GM12875 (cell line): ENCODE measurements around the gene ZMIZ1.

ENCODE experiments used
- H3K4me3 ChIP-seq: one replicate; pipeline ENCODE4 v1.5.1; 2011; ENCODE audit warnings: low read depth, low read length, control low read depth
- TF ChIP-seq, protein P1 (sequence below): IDR thresholded peaks from 2 replicates; pipeline ENCODE4 v1.5.1; 2011; ENCODE audit warnings: low read depth, mild to moderate bottlenecking, control low read depth, inconsistent platforms, low read length, moderate library complexity, borderline replicate concordance; ENCODE audit not compliant: insufficient read depth

Gene ZMIZ1

DNA sequence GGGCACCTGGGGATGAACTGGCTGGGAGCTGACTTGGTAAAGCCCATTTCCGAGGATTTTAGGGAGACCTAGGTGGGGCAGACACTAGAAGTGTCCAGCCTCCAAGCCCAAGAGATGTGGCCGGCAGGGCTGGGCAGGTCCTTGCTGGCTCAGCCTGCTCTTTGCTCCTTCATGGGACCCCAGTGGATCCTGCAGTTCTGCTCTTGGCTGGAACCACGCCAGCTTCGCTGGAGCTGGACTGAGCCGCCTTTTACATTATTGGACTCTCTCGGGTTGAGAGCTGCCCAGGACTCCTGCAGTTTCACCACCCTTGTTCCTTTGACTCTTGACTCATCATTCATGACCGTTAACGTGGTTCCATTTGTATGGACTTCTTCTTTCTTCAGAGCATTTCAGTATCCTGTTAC, 284.2 kb downstream of the ZMIZ1 start:
- H3K4me3 ChIP-seq: no peak overlapping the region
- TF ChIP-seq, protein P1, sequence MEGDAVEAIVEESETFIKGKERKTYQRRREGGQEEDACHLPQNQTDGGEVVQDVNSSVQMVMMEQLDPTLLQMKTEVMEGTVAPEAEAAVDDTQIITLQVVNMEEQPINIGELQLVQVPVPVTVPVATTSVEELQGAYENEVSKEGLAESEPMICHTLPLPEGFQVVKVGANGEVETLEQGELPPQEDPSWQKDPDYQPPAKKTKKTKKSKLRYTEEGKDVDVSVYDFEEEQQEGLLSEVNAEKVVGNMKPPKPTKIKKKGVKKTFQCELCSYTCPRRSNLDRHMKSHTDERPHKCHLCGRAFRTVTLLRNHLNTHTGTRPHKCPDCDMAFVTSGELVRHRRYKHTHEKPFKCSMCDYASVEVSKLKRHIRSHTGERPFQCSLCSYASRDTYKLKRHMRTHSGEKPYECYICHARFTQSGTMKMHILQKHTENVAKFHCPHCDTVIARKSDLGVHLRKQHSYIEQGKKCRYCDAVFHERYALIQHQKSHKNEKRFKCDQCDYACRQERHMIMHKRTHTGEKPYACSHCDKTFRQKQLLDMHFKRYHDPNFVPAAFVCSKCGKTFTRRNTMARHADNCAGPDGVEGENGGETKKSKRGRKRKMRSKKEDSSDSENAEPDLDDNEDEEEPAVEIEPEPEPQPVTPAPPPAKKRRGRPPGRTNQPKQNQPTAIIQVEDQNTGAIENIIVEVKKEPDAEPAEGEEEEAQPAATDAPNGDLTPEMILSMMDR: no peak

DNA sequence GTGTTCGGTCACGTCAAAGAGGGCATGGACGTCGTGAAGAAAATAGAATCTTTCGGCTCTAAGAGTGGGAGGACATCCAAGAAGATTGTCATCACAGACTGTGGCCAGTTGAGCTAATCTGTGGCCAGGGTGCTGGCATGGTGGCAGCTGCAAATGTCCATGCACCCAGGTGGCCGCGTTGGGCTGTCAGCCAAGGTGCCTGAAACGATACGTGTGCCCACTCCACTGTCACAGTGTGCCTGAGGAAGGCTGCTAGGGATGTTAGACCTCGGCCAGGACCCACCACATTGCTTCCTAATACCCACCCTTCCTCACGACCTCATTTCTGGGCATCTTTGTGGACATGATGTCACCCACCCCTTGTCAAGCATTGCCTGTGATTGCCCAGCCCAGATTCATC, 285.0 kb downstream of the ZMIZ1 start:
- H3K4me3 ChIP-seq: no peak overlapping the region
- TF ChIP-seq, protein P1: no peak

DNA sequence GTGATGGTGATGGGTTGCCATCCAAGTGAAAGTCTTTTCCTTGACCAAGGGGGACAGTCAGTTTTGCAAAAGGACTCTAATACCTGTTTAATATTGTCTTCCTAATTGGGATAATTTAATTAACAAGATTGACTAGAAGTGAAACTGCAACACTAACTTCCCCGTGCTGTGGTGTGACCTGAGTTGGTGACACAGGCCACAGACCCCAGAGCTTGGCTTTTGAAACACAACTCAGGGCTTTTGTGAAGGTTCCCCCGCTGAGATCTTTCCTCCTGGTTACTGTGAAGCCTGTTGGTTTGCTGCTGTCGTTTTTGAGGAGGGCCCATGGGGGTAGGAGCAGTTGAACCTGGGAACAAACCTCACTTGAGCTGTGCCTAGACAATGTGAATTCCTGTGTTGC, 285.4 kb downstream of the ZMIZ1 start:
- TF ChIP-seq, protein P1: no peak
- H3K4me3 ChIP-seq: no peak overlapping the region

DNA sequence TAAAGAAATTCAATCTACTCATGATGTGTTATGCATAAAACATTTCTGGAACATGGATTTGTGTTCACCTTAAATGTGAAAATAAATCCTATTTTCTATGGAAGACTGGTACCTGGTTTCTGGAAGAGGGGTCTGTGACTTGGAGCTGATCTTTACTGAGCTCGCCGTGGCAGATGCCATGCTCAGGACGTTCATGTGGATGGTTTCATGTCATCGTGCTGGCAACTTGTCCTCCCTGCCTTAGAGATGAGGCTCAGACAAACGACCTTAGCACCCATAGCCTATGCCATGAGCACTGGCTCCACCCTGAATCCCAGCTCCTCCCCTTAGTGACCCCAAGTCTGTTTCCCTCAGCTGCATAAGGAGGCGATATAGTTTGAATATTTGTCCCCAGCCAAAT, 285.8 kb downstream of the ZMIZ1 start:
- no peak overlapping the region for H3K4me3 ChIP-seq
- TF ChIP-seq, protein P1: no peak

DNA sequence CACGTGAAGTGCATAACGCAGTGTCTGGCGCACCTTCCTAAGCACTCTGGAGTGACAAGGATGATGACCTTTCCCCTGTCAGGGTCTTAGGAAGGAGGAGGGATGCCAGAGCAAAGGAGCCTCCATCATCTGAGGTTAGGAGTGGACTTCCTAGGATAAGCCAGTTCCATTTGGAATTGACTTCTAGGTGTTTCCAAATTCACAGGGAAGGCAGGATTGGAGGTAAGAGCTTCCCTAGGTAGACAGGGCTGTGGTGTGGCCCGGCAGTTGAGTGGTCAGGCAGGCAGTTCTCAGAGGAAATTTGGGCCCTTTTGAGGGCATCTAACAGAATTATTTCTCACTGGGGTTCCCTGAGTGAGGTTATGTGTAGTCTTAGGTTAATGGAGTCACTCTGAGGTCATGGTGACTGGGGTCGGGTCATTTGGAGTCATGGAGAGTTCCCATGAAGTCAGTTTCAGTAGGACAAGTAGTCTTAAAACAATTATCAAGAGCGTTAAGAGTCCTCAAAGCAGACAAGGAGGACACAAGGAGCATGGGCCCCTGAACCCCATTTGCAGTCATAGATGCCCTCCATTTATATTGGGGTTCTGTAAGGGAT, 286.8 kb downstream of the ZMIZ1 start:
- TF ChIP-seq, protein P1: no peak
- no peak overlapping the region for H3K4me3 ChIP-seq

DNA sequence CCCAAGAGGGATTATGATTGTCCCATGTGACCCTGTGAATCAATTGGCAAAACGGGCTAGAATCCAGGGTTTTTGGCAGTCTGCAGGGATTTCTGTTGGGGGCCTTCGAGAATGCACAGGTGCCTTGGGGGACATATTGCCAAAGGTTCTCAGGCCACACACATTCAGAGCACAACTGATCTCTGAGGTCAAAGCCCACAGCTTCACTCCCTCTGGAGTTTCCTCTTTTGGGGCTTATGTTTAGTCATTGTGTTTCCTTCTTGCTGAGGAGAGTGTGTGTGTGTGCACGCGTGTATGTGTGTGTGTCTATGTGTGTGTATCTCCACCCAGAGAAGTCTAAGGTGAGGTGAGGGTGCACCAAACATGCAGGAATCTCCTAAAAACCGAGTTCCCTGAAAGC, 287.3 kb downstream of the ZMIZ1 start:
- TF ChIP-seq, protein P1: no peak
- H3K4me3 ChIP-seq: no peak overlapping the region

DNA sequence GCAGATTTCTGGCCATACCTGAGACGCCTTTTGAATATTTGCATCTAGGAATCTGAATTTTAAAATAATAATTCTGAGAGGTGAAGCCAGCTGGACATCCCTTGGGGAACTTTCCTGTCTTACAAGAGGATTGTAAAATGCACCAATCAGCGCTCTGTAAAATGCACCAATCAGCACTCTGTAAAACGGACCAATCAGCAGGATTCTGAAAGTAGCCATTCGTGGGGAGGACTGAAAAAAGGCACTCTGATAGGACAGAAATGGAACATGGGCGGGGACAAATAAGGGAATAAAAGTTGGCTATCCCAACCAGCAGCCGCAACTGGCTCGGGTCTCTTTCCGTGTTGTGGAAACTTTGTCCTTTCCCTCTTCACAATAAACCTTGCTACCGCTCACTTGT, 288.4 kb downstream of the ZMIZ1 start:
- TF ChIP-seq, protein P1: no peak
- H3K4me3 ChIP-seq: no peak overlapping the region
